Upper lobe of left lung (tissue), 6 donors: ENCODE data around the gene PDGFC. TPM values are rescaled to one million over a fixed set of nuclear protein-coding genes. Genes with fewer than 3 reads are reported as not detected.

Experiments
- ATAC-seq, 2 donors: fragments of 200-7000 bp; cut with Tn5 transposase; one replicate each; pipeline ENCODE4 v1.9.1; 2022; ENCODE audit warnings: mild to moderate bottlenecking in 2 of 2, moderate library complexity in 2 of 2; ENCODE audit not compliant: low FRiP score in 2 of 2
- DNase-seq, 2 donors: peaks; one replicate each; pipeline ENCODE4 v3.0.0-alpha.2; 2019 to 2020
- H3K27ac ChIP-seq, 4 donors: fragments of 200-600 bp; sonication (generic); one replicate each; pipeline ENCODE4 v1.5.1; 2016 to 2019
- H3K27me3 ChIP-seq, 4 donors: fragments of 200-600 bp; sonication (generic); one replicate each; pipeline ENCODE4 v1.5.1; 2017 to 2019
- H3K36me3 ChIP-seq, 4 donors: fragments of 200-600 bp; sonication (generic); one replicate each; pipeline ENCODE4 v1.5.1; 2016 to 2019
- H3K4me1 ChIP-seq, 4 donors: fragments of 200-600 bp; sonication (generic); one replicate each; pipeline ENCODE4 v1.5.1; 2018 to 2019
- H3K4me3 ChIP-seq, 4 donors: fragments of 200-600 bp; sonication (generic); one replicate each; pipeline ENCODE4 v1.5.1; 2017 to 2019; ENCODE audit warnings: mild to moderate bottlenecking in 2 of 4, moderate library complexity in 1 of 4
- H3K9me3 ChIP-seq, 4 donors: fragments of 200-600 bp; sonication (generic); one replicate each; pipeline ENCODE4 v1.5.1; 2018 to 2019
- CTCF ChIP-seq, 6 experiments: fragments of 450-650 bp in 4 of 6; fragments of 200-600 bp in 2 of 6; sonication (generic) in 2 of 6; IDR thresholded peaks; one replicate each; pipeline ENCODE4 v1.5.1; 2016 to 2019; ENCODE audit warnings: antibody characterized with exemption in 6 of 6
- EP300 ChIP-seq, 4 donors: sonication (generic); formaldehyde crosslinking; IDR thresholded peaks; one replicate each; pipeline ENCODE4 v1.5.1; 2017; ENCODE audit warnings: antibody characterized with exemption in 4 of 4, control low read depth in 2 of 4
- POLR2A ChIP-seq, 4 donors: fragments of 450-650 bp; IDR thresholded peaks; one replicate each; pipeline ENCODE4 v1.5.1; 2016 to 2017; ENCODE audit warnings: antibody characterized with exemption in 4 of 4, mild to moderate bottlenecking in 2 of 4
- POLR2AphosphoS5 ChIP-seq, 2 donors: sonication (generic); formaldehyde crosslinking; IDR thresholded peaks; one replicate each; pipeline ENCODE4 v1.5.1; 2017; ENCODE audit warnings: antibody characterized with exemption in 2 of 2
- WGBS, 2 donors: methylation state at CpG; one replicate each; pipeline ENCODE4 v1.1.5; 2017 to 2018; 5-methylcytosine and 5-hydroxymethylcytosine counted together
- total RNA-seq, 6 donors: library from RNA; depleted of rRNA in 4 of 6; stranded (reverse); fragments of >200 nt in 4 of 6; gene quantifications; one replicate each; pipeline versions ENCODE4 v1.1.0 to v1.2.1, GENCODE V29; 2016 to 2021
- donor health status: DM: no; HTN: no; CAD: no; lungs with moderate emphysema.
- donor health status: DM: no; HTN: yes; CAD: no; lungs with severe emphysema.

The PDGFC gene
- total RNA-seq, 6 donors from 2014 or later = 14.4 to 39.9 (median 28.5) TPM

- Histone ChIP-seq H3K4me3 (no peak overlapping the region), H3K27ac (no peak overlapping the region), H3K27me3 (no peaks in the 10 kb centered on the region), H3K4me1 (no peaks in the 10 kb centered on the region), H3K36me3 (no peaks in the 10 kb centered on the region), H3K9me3 (peaks cover 0 to 10% (median 4%) of the 10 kb centered on the region in 4 donors)
- 39 to 42% methylated on average over 2 of the region's 2 CpGs for WGBS, 2 donors
- no peak for DNase-seq
- no peak for ATAC-seq
- TF ChIP-seq POLR2AphosphoS5 (IDR thresholded peaks at IDR 0.05) (no peak), CTCF (IDR thresholded peaks at IDR 0.05) (no peak)
Measured at GRCh38 chr4:156992943-156993342, 21.3 kb upstream of the PDGFC start.

GRCh38 chr4:156991161-156991560 lies 19.6 kb upstream of the PDGFC start:
- Histone ChIP-seq H3K27ac (no peak overlapping the region), H3K27me3 (no peaks in the 10 kb centered on the region), H3K4me3 (no peak overlapping the region), H3K9me3 (no peaks in the 10 kb centered on the region), H3K4me1 (no peaks in the 10 kb centered on the region), H3K36me3 (no peaks in the 10 kb centered on the region)
- ATAC-seq (no peak), DNase-seq (no peak)
- TF ChIP-seq POLR2A (IDR thresholded peaks at IDR 0.05) (no peak), CTCF (IDR thresholded peaks at IDR 0.05) (no peak), EP300 (IDR thresholded peaks at IDR 0.05) (no peak), POLR2AphosphoS5 (IDR thresholded peaks at IDR 0.05) (no peak)
- 83 to 90% methylated on average over 3 of the region's 3 CpGs for WGBS, 2 donors

GRCh38 chr4:156983366-156983765 lies 11.8 kb upstream of the PDGFC start:
- DNase-seq = no peak
- TF ChIP-seq EP300 (IDR thresholded peaks at IDR 0.05) (no peak), CTCF (IDR thresholded peaks at IDR 0.05) (peak in 4 of 6 experiments; percentile 10 to 32 (median 26))
- no peak for ATAC-seq

GRCh38 chr4:156981262-156981769 lies 9.7 kb upstream of the PDGFC start:
- Histone ChIP-seq H3K9me3 (no peaks in the 10 kb centered on the region), H3K4me3 (no peak overlapping the region), H3K4me1 (no peaks in the 10 kb centered on the region), H3K27me3 (no peaks in the 10 kb centered on the region), H3K27ac (no peak overlapping the region), H3K36me3 (no peaks in the 10 kb centered on the region)
- ATAC-seq (no peak), DNase-seq (no peak)
- TF ChIP-seq EP300 (IDR thresholded peaks at IDR 0.05) (no peak), POLR2AphosphoS5 (IDR thresholded peaks at IDR 0.05) (no peak), CTCF (IDR thresholded peaks at IDR 0.05) (no peak), POLR2A (IDR thresholded peaks at IDR 0.05) (no peak)
- 69 to 75% methylated on average over 3 of the region's 3 CpGs for WGBS, 2 donors

More at GRCh38 chr4:156983366-156983765, 11.8 kb upstream of the PDGFC start:
- H3K27me3 ChIP-seq = no peaks in the 10 kb centered on the region
- H3K9me3 ChIP-seq = no peaks in the 10 kb centered on the region
- no peaks in the 10 kb centered on the region for H3K36me3 ChIP-seq
- no peak overlapping the region for H3K4me3 ChIP-seq
- no peaks in the 10 kb centered on the region for H3K4me1 ChIP-seq
- H3K27ac ChIP-seq = no peak overlapping the region
- WGBS, 2 donors = 73% methylated on average over 1 of the region's 1 CpG

GRCh38 chr4:156977435-156978160 lies 6.0 kb upstream of the PDGFC start:
- no peak for DNase-seq
- H3K27ac ChIP-seq = no peak overlapping the region
- no peaks in the 10 kb centered on the region for H3K36me3 ChIP-seq
- TF ChIP-seq CTCF (IDR thresholded peaks at IDR 0.05) (no peak), POLR2A (IDR thresholded peaks at IDR 0.05) (no peak), POLR2AphosphoS5 (IDR thresholded peaks at IDR 0.05) (no peak), EP300 (IDR thresholded peaks at IDR 0.05) (no peak)
- no peak overlapping the region for H3K4me3 ChIP-seq
- H3K4me1 ChIP-seq = peaks cover 0 to 3% (median 0%) of the 10 kb centered on the region in 4 donors
- H3K27me3 ChIP-seq = no peaks in the 10 kb centered on the region
- peak in 1 of 2 donors; percentile 90 for ATAC-seq
- H3K9me3 ChIP-seq = no peaks in the 10 kb centered on the region
- 68 to 74% methylated on average over 6 of the region's 6 CpGs for WGBS, 2 donors
